Breast epithelium (tissue), 4 donors: ENCODE data around the gene ATG5. TPM values are rescaled to one million over a fixed set of nuclear protein-coding genes. Genes with fewer than 3 reads are reported as not detected.

Experiments
- DNase-seq, 2 donors: peaks; one replicate each; pipeline ENCODE4 v3.0.0-alpha.2; 2019; ENCODE audit warnings: low spot score in 2 of 2
- H3K27ac ChIP-seq, 2 donors: fragments of 200-600 bp; sonication (generic) in 1 of 2; one replicate each; pipeline ENCODE4 v1.5.1; 2016 to 2019; ENCODE audit warnings: mild to moderate bottlenecking in 1 of 2
- H3K27me3 ChIP-seq, 2 donors: fragments of 200-600 bp; sonication (generic) in 1 of 2; one replicate each; pipeline versions ENCODE4 v1.5.1 to v1.6.0; 2017 to 2019; ENCODE audit warnings: control low read depth in 1 of 2, mild to moderate bottlenecking in 1 of 2
- H3K36me3 ChIP-seq: fragments of 200-600 bp; one replicate; pipeline ENCODE4 v1.5.1; 2019
- H3K4me1 ChIP-seq, 2 donors: fragments of 200-600 bp; sonication (generic); one replicate each; pipeline ENCODE4 v1.5.1; 2016 to 2019; ENCODE audit warnings: control low read depth in 1 of 2
- H3K4me3 ChIP-seq, 3 donors: fragments of 200-600 bp; sonication (generic); 1 replicate in 2 of 3; 2 replicates in 1 of 3; pipeline ENCODE4 v1.5.1; 2016 to 2019; ENCODE audit warnings: mild to moderate bottlenecking in 3 of 3, moderate library complexity in 2 of 3
- H3K9me3 ChIP-seq, 2 donors: fragments of 200-600 bp; sonication (generic) in 1 of 2; one replicate each; pipeline ENCODE4 v1.5.1; 2016 to 2019; ENCODE audit warnings: control low read depth in 1 of 2
- CTCF ChIP-seq, 3 donors: fragments of 450-650 bp; IDR thresholded peaks; one replicate each; pipeline ENCODE4 v1.5.1; 2016 to 2017; ENCODE audit warnings: antibody characterized with exemption in 3 of 3, mild to moderate bottlenecking in 3 of 3, moderate library complexity in 3 of 3
- POLR2A ChIP-seq: fragments of 450-650 bp; IDR thresholded peaks from one replicate; pipeline ENCODE4 v1.6.1; 2016; ENCODE audit warnings: antibody characterized with exemption, mild to moderate bottlenecking, moderate library complexity
- POLR2AphosphoS5 ChIP-seq, 3 donors: sonication (generic); formaldehyde crosslinking; IDR thresholded peaks; one replicate each; pipeline ENCODE4 v1.6.1; 2017; ENCODE audit warnings: antibody characterized with exemption in 3 of 3
- intact Hi-C: fragments of 100-400 bp; cut with DNase I; formaldehyde crosslinking; loops from one replicate; pipeline ENCODE4 v1.15.1; 2023; ENCODE audit warnings: low total_unique reads
- total RNA-seq, 3 donors: library from RNA; depleted of rRNA; stranded (reverse); fragments of >200 nt; gene quantifications; one replicate each; pipeline ENCODE4 v1.1.0, GENCODE V29; 2016

ATG5 gene
- total RNA-seq, 3 donors from 2014 or later, result 35.8 to 51.1 (median 45.9) TPM

- Histone ChIP-seq H3K36me3 (no peaks in the 10 kb centered on the region), H3K9me3 (no peaks in the 10 kb centered on the region), H3K27ac (no peak overlapping the region), H3K27me3 (no peaks in the 10 kb centered on the region), H3K4me3 (no peak overlapping the region), H3K4me1 (no peaks in the 10 kb centered on the region)
- intact Hi-C loops, result no loop called here
- TF ChIP-seq POLR2AphosphoS5 (IDR thresholded peaks at IDR 0.05) (no peak), CTCF (IDR thresholded peaks at IDR 0.05) (no peak), POLR2A (no peak)
- DNase-seq, result no peak
These were observed 158.3 kb downstream of the ATG5 start for GRCh38 chr6:106167096-106167814.

GRCh38 chr6:106165885-106166485 is 159.6 kb downstream of the ATG5 start:
- Histone ChIP-seq H3K27ac (no peak overlapping the region), H3K4me1 (no peaks in the 10 kb centered on the region), H3K9me3 (no peaks in the 10 kb centered on the region), H3K27me3 (no peaks in the 10 kb centered on the region), H3K36me3 (no peaks in the 10 kb centered on the region), H3K4me3 (no peak overlapping the region)
- no peak for DNase-seq
- intact Hi-C loops, result no loop called here
- TF ChIP-seq POLR2AphosphoS5 (IDR thresholded peaks at IDR 0.05) (no peak), POLR2A (no peak)

- intact Hi-C loops, result no loop called here
- no peaks in the 10 kb centered on the region for H3K36me3 ChIP-seq
- H3K4me3 ChIP-seq, result peak overlapping the region in 1 of 3 donors; percentile 37
- no peaks in the 10 kb centered on the region for H3K9me3 ChIP-seq
- no peak for DNase-seq
- H3K27me3 ChIP-seq, result no peaks in the 10 kb centered on the region
- H3K27ac ChIP-seq, result peak overlapping the region; percentile 66 to 92
- H3K4me1 ChIP-seq, result no peaks in the 10 kb centered on the region
- no peak for TF ChIP-seq POLR2A
- TF ChIP-seq CTCF (IDR thresholded peaks at IDR 0.05), result no peak
- TF ChIP-seq POLR2AphosphoS5 (IDR thresholded peaks at IDR 0.05), result peak in 1 of 3 donors; percentile 34
These were observed 161.3 kb downstream of the ATG5 start for GRCh38 chr6:106163966-106164877.

GRCh38 chr6:106163446-106163965 is 162.1 kb downstream of the ATG5 start:
- peak overlapping the region; percentile 66 to 92 for H3K27ac ChIP-seq
- TF ChIP-seq POLR2A (no peak), CTCF (IDR thresholded peaks at IDR 0.05) (no peak), POLR2AphosphoS5 (IDR thresholded peaks at IDR 0.05) (no peak)
- no peaks in the 10 kb centered on the region for H3K4me1 ChIP-seq
- H3K9me3 ChIP-seq, result no peaks in the 10 kb centered on the region
- intact Hi-C loops, result no loop called here
- H3K36me3 ChIP-seq, result no peaks in the 10 kb centered on the region
- DNase-seq, result no peak
- H3K27me3 ChIP-seq, result no peaks in the 10 kb centered on the region
- H3K4me3 ChIP-seq, result peak overlapping the region in 1 of 3 donors; percentile 37

- TF ChIP-seq POLR2AphosphoS5 (IDR thresholded peaks at IDR 0.05), result no peak
- TF ChIP-seq POLR2A, result no peak
- no peak for TF ChIP-seq CTCF (IDR thresholded peaks at IDR 0.05)
- no peak for DNase-seq
- intact Hi-C loops, result no loop called here
- Histone ChIP-seq H3K36me3 (no peaks in the 10 kb centered on the region), H3K4me3 (no peak overlapping the region), H3K9me3 (no peaks in the 10 kb centered on the region), H3K27ac (peak overlapping the region; percentile 66 to 92), H3K27me3 (no peaks in the 10 kb centered on the region), H3K4me1 (no peaks in the 10 kb centered on the region)
These were observed 162.6 kb downstream of the ATG5 start for GRCh38 chr6:106162921-106163320.
